GM12878 (cell line): ENCODE data around the gene FBXO3. TPM values are rescaled to one million over a fixed set of nuclear protein-coding genes. Genes with fewer than 3 reads are reported as not detected.

Experiments
- ATAC-seq: fragments of 200-7000 bp; cut with Tn5 transposase; 3 replicates; pipeline ENCODE4 v1.9.1; 2020; ENCODE audit warnings: mild to moderate bottlenecking, moderate library complexity
- BruUV-seq: library from RNA; stranded (reverse); fragments of 400-500 nt; replicated peaks from 2 replicates; lab custom pipeline; 2021; lab: Mats Ljungman, UMichigan
- CTCF ChIA-PET: fragments of 300-600 bp; sonication (Branson Sonifier 250); formaldehyde crosslinking; extraction: SDS; loops from one replicate; lab custom pipeline; 2021; ENCODE audit warnings: inconsistent platforms; lab: Yijun Ruan, JAX
- POLR2A ChIA-PET: fragments of 350-600 bp; formaldehyde crosslinking; extraction: SDS; loops from one replicate; lab custom pipeline; 2021; ENCODE audit warnings: inconsistent platforms; lab: Charles Lee
- RAD21 ChIA-PET: fragments of 300-600 bp; sonication (Branson Sonifier 250); formaldehyde crosslinking; loops from one replicate; lab custom pipeline; 2023; ENCODE audit warnings: antibody characterized with exemption; ENCODE audit not compliant: unreplicated experiment; lab: Charles Lee
- SMC1A ChIA-PET: fragments of 300-600 bp; sonication (Branson Sonifier 250); formaldehyde crosslinking; loops from one replicate; lab custom pipeline; 2023; ENCODE audit not compliant: unreplicated experiment, uncharacterized antibody; lab: Charles Lee
- DNase-seq: peaks from one replicate; pipeline ENCODE4 v3.0.0-alpha.2; 2011; ENCODE audit warnings: low read depth, low spot score
- FAIRE-seq: peaks from 3 replicates; lab custom pipeline; 2011; peaks lifted over from hg19 to GRCh38; lab: Jason Lieb, UNC
- H2AFZ ChIP-seq: 2 replicates; pipeline ENCODE4 v1.6.0; 2011; ENCODE audit warnings: low read depth, low read length, control low read depth; ENCODE audit not compliant: control insufficient read depth
- H3K27ac ChIP-seq: 2 replicates; pipeline ENCODE4 v1.5.1; 2011; ENCODE audit warnings: control low read depth; ENCODE audit not compliant: control insufficient read depth, insufficient read depth
- H3K27me3 ChIP-seq, 2 experiments: replicated peaks in 1 of 2; 2 replicates each; pipeline versions ENCODE4 v1.6.0 to v1.6.1; 2011; ENCODE audit warnings: low read length in 1 of 2; ENCODE audit not compliant: control insufficient read depth in 2 of 2, insufficient read depth in 2 of 2
- H3K36me3 ChIP-seq, 2 experiments: 2 replicates each; pipeline ENCODE4 v1.5.1; 2011; ENCODE audit warnings: low read length in 1 of 2; ENCODE audit not compliant: control insufficient read depth in 2 of 2, insufficient read depth in 2 of 2
- H3K4me1 ChIP-seq: 2 replicates; pipeline ENCODE4 v1.6.1; 2011; ENCODE audit warnings: mild to moderate bottlenecking, low read length, moderate library complexity, mixed read lengths; ENCODE audit not compliant: control insufficient read depth, insufficient read depth
- H3K4me2 ChIP-seq: 2 replicates; pipeline ENCODE4 v1.6.0; 2011; ENCODE audit warnings: control low read depth; ENCODE audit not compliant: control insufficient read depth, insufficient read depth
- H3K4me3 ChIP-seq: fragments of 200-600 bp; sonication (generic); 2 replicates; pipeline ENCODE4 v1.5.1; 2016
- H3K79me2 ChIP-seq: 2 replicates; pipeline ENCODE4 v1.6.0; 2011; ENCODE audit warnings: low read length; ENCODE audit not compliant: control insufficient read depth, insufficient read depth
- H3K9ac ChIP-seq: 2 replicates; pipeline ENCODE4 v1.8.0; 2011; ENCODE audit warnings: low read length, control low read depth, mixed read lengths; ENCODE audit not compliant: control insufficient read depth, insufficient read depth
- H3K9me3 ChIP-seq: replicated peaks from 3 replicates; pipeline ENCODE4 v1.5.1; 2011; ENCODE audit warnings: mild to moderate bottlenecking, low read length; ENCODE audit not compliant: control insufficient read depth, insufficient read depth
- H4K20me1 ChIP-seq: 2 replicates; pipeline ENCODE4 v1.6.0; 2011; ENCODE audit not compliant: control insufficient read depth, insufficient read depth
- ATF2 ChIP-seq: IDR thresholded peaks from 2 replicates; pipeline ENCODE4 v1.6.1; 2012; ENCODE audit warnings: low read length, inconsistent platforms
- BACH1 ChIP-seq: fragments of 450-650 bp; IDR thresholded peaks from 2 replicates; pipeline ENCODE4 v1.6.1; 2017; ENCODE audit warnings: mild to moderate bottlenecking, borderline replicate concordance
- BCL11A ChIP-seq: IDR thresholded peaks from 2 replicates; pipeline ENCODE4 v1.6.1; 2011; ENCODE audit warnings: low read depth, low read length
- E4F1 ChIP-seq: fragments of 450-650 bp; IDR thresholded peaks from 2 replicates; pipeline ENCODE4 v1.6.1; 2018; ENCODE audit warnings: borderline replicate concordance, mild to moderate bottlenecking; ENCODE audit not compliant: partially characterized antibody
- NBN ChIP-seq: fragments of 450-650 bp; IDR thresholded peaks from 2 replicates; pipeline ENCODE4 v1.6.1; 2016
- NFXL1 ChIP-seq: fragments of 450-650 bp; IDR thresholded peaks from 2 replicates; pipeline ENCODE4 v1.6.1; 2017; ENCODE audit warnings: antibody characterized with exemption, mild to moderate bottlenecking, borderline replicate concordance
- NKRF ChIP-seq: fragments of 450-650 bp; conservative IDR thresholded peaks from 2 replicates; pipeline ENCODE4 v1.6.1; 2017; ENCODE audit warnings: mild to moderate bottlenecking, moderate library complexity
- POU2F2 ChIP-seq: IDR thresholded peaks from 3 replicates; pipeline ENCODE4 v1.6.1; 2011; ENCODE audit warnings: low read depth, mild to moderate bottlenecking, low read length, borderline replicate concordance
- SIX5 ChIP-seq: IDR thresholded peaks from 2 replicates; pipeline ENCODE4 v1.6.1; 2011; ENCODE audit warnings: mild to moderate bottlenecking, low read depth, low read length, moderate library complexity; ENCODE audit not compliant: severe bottlenecking
- SMAD5 ChIP-seq: IDR thresholded peaks from 2 replicates; pipeline ENCODE4 v1.6.1; 2016; ENCODE audit warnings: antibody characterized with exemption, low read depth
- ZBTB4 ChIP-seq: fragments of 450-650 bp; formaldehyde crosslinking; IDR thresholded peaks from 2 replicates; pipeline ENCODE4 v1.4.0; 2022; ENCODE audit warnings: mild to moderate bottlenecking, moderate library complexity
- ZNF24 ChIP-seq: fragments of 450-650 bp; IDR thresholded peaks from 2 replicates; pipeline ENCODE4 v1.6.1; 2017; ENCODE audit warnings: antibody characterized with exemption, mild to moderate bottlenecking
- WGBS: methylation state at CpG from one replicate; pipeline ENCODE4 v1.1.6; 2016; ENCODE audit warnings: low lambda C conversion rate; ENCODE audit not compliant: insufficient replicate concordance, insufficient coverage; ENCODE audit errors: missing lambda C conversion rate; 5-methylcytosine and 5-hydroxymethylcytosine counted together
- in situ Hi-C: fragments of 300-500 bp; cut with MboI; formaldehyde crosslinking; loops from 9 replicates; pipeline ENCODE4 v1.14.3; 2018; ENCODE audit warnings: mixed read lengths
- intact Hi-C: fragments of 100-400 bp; cut with micrococcal nuclease; formaldehyde crosslinking; loops from one replicate; pipeline ENCODE4 v1.14.2; 2022; ENCODE audit not compliant: unreplicated experiment
- polyA plus RNA-seq, 11 experiments: library from polyadenylated mRNA; depleted of rRNA in 4 of 11; unstranded in 6 of 11; stranded (reverse) in 5 of 11; fragments of >200 nt; fragmentation: Nextera tagmentation in 4 of 11; fragmentation: Illumina TruSeq in 1 of 11; extraction: Ambion mirVana in 4 of 11; extraction: Trizol in 1 of 11; gene quantifications; 1 replicate in 1 of 11; 2 replicates in 10 of 11; pipeline versions ENCODE4 v1.2.1 to v1.2.3, GENCODE V29; 2011 to 2016; ENCODE audit warnings: inconsistent platforms in 2 of 11, missing spikeins in 2 of 11, low read depth in 1 of 11
- total RNA-seq, 4 experiments: library from RNA; depleted of rRNA in 3 of 4; stranded (reverse); fragments of >200 nt in 3 of 4; fragmentation: Illumina TruSeq in 1 of 4; extraction: Trizol in 1 of 4; gene quantifications; 2 replicates each; pipeline versions ENCODE4 v1.2.1 to v1.2.3, GENCODE V29; 2013 to 2021

FBXO3 gene
- total and polyA plus RNA-seq, 10 of the 15 experiments (the other 5 are each of a cell fraction or from before 2014, with no cell fraction given): 8.9 to 33.4 (median 13.8) TPM

- in situ Hi-C loops (no loop called here), intact Hi-C loops (no loop called here)
- H3K9ac ChIP-seq: no peak overlapping the region
- ATAC-seq (no peak), FAIRE-seq (no peak), DNase-seq (no peak)
- H3K9me3 ChIP-seq: no peaks in the 10 kb centered on the region; the same call in 2 of the 3 replicates
- ChIA-PET POLR2A (no interaction called here), SMC1A (interaction anchor here (1.2 kb wide), 1 partner anchor 48 kb away, joined by 4 read pairs; no protein-coding TSS in a partner anchor), RAD21 (no interaction called here), CTCF (interaction anchor here (0.8 to 1.6 kb wide), 2 partner anchors 17 to 18 kb away, joined by 4 read pairs; no protein-coding TSS in a partner anchor)
- no peaks in the 10 kb centered on the region for H3K36me3 ChIP-seq
- no peaks in the 10 kb centered on the region for H3K79me2 ChIP-seq
- no peak overlapping the region for H3K4me3 ChIP-seq
- no TSS peak for BruUV-seq
- 48% methylated on average over 4 of the region's 4 CpGs for WGBS
- H3K4me2 ChIP-seq: no peak overlapping the region
- no peak overlapping the region for H3K27ac ChIP-seq
- no peaks in the 10 kb centered on the region; the same call in 1 of the 2 replicates for H3K4me1 ChIP-seq
- TF ChIP-seq ZBTB4 (CRISPR knock-in tag): no peak
- no peak for TF ChIP-seq NKRF
- TF ChIP-seq SMAD5: no peak
- TF ChIP-seq ZNF24: no peak
- no peak for TF ChIP-seq POU2F2
- TF ChIP-seq ATF2: no peak
- TF ChIP-seq BCL11A: no peak
- TF ChIP-seq NFXL1: no peak
- no peak for TF ChIP-seq BACH1
- no peak for TF ChIP-seq NBN
- no peak for TF ChIP-seq SIX5
- TF ChIP-seq E4F1: no peak
- no peak overlapping the region for H2AFZ ChIP-seq
- no peaks in the 10 kb centered on the region; a peak in 2 of 4 replicates for H3K27me3 ChIP-seq
- no peaks in the 10 kb centered on the region for H4K20me1 ChIP-seq
Measured at GRCh38 chr11:33790040-33790439, 15.7 kb upstream of the FBXO3 start.
